Bronchial epithelial cell (primary cell): ENCODE measurements around the gene C10orf90. TPM values are rescaled to one million over a fixed set of nuclear protein-coding genes. Genes with fewer than 3 reads are reported as not detected.

ENCODE experiments used
- DNase-seq: peaks from one replicate; pipeline ENCODE4 v3.0.0-alpha.2; 2010; ENCODE audit warnings: low read depth
- FAIRE-seq: peaks from 2 replicates; lab custom pipeline; 2011; peaks lifted over from hg19 to GRCh38; lab: Jason Lieb, UNC
- H3K27me3 ChIP-seq: 2 replicates; pipeline ENCODE4 v1.5.1; 2011; ENCODE audit warnings: low read length; ENCODE audit not compliant: control insufficient read depth, insufficient read depth
- H3K36me3 ChIP-seq: 2 replicates; pipeline ENCODE4 v1.5.1; 2011; ENCODE audit warnings: low read length; ENCODE audit not compliant: control insufficient read depth, insufficient read depth
- H3K4me3 ChIP-seq: 2 replicates; pipeline ENCODE4 v1.5.1; 2011; ENCODE audit warnings: mild to moderate bottlenecking, low read depth, low read length, control low read depth
- total RNA-seq: library from RNA; depleted of rRNA; stranded (reverse); fragments of >200 nt; gene quantifications from 2 replicates; pipeline ENCODE4 v1.2.1, GENCODE V29; 2014
- TF ChIP-seq, protein P1 (sequence below): IDR thresholded peaks from 2 replicates; pipeline ENCODE4 v1.5.1; 2011; ENCODE audit warnings: mild to moderate bottlenecking, moderate library complexity, low read length, control low read depth, inconsistent platforms; ENCODE audit not compliant: insufficient read depth, severe bottlenecking

The C10orf90 gene
- total RNA-seq, 1 donor from 2014 or later, result not detected

DNA sequence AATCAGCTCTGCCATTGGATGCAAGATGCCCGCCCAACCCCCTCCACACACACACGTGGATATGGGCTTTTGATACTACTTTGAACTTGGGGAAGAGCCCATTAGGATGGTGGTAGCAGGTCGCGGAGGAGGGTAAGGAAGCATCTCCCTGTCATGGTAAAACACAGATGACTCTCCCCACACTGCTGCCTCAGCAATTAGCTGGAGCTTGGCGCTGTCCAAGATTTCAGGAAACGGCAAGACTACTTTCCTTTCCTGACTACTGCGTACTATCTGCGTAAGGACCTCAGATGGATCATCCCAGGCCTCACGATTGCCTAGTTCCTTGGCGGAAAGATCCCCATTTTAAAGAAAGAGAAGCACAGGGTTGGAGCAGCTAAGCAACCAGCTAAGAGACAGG lies 134.3 kb downstream of the C10orf90 start:
- H3K36me3 ChIP-seq, result no peaks in the 10 kb centered on the region
- H3K27me3 ChIP-seq, result no peaks in the 10 kb centered on the region
- FAIRE-seq, result peak; percentile 52
- no peak for DNase-seq
- no peak overlapping the region for H3K4me3 ChIP-seq
- TF ChIP-seq, protein P1, sequence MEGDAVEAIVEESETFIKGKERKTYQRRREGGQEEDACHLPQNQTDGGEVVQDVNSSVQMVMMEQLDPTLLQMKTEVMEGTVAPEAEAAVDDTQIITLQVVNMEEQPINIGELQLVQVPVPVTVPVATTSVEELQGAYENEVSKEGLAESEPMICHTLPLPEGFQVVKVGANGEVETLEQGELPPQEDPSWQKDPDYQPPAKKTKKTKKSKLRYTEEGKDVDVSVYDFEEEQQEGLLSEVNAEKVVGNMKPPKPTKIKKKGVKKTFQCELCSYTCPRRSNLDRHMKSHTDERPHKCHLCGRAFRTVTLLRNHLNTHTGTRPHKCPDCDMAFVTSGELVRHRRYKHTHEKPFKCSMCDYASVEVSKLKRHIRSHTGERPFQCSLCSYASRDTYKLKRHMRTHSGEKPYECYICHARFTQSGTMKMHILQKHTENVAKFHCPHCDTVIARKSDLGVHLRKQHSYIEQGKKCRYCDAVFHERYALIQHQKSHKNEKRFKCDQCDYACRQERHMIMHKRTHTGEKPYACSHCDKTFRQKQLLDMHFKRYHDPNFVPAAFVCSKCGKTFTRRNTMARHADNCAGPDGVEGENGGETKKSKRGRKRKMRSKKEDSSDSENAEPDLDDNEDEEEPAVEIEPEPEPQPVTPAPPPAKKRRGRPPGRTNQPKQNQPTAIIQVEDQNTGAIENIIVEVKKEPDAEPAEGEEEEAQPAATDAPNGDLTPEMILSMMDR, result no peak

DNA sequence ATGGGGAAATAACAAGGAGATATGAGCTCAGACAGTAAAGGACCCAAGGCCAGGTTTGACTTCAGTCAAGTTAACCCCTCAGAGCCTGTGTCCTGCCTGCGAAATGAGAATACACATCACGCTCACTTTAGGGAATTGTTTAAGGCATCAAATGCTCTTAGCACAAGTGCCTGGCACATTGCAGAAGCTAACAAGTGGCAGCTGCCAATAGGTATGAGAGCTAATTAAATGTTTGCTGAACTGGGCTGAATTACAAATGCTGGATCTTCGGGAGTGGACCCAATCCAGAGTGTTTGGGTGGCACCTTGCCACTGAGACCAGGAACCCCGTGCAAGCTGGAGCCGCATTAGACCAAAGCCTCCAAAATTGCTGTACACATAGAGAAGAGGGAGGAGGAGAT lies 136.8 kb downstream of the C10orf90 start:
- DNase-seq (no peak), FAIRE-seq (peak; percentile 52)
- H3K36me3 ChIP-seq, result no peaks in the 10 kb centered on the region
- no peak overlapping the region for H3K4me3 ChIP-seq
- TF ChIP-seq, protein P1, result no peak
- no peaks in the 10 kb centered on the region for H3K27me3 ChIP-seq

DNA sequence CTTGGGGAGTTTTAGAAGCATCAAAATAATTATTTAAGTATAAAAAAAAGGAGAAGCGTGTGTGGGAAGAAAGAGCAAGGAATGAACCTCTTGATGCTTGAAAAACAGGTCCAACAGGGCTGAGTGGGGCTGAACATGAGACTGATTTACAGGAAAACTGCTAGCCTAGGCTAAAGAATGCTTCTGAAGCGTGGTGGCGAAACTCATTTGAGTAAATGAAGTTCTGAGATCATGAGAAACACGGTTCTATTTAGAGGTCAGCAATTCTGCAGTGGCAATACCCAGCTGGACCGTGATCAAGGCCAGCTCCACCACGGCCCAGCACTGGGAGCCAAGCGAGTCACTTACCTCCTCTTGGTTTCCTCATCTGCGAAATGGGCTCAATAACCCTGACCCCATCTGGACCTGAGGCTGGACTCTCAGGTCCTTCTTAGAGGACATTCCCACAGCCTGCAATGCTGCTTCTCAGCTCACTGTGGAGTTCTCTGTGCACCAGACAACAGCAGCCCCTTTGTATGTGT lies 142.1 kb downstream of the C10orf90 start:
- Histone ChIP-seq H3K36me3 (no peaks in the 10 kb centered on the region), H3K27me3 (no peaks in the 10 kb centered on the region), H3K4me3 (no peak overlapping the region)
- DNase-seq (peak; percentile 8), FAIRE-seq (no peak)
- TF ChIP-seq, protein P1, result no peak

DNA sequence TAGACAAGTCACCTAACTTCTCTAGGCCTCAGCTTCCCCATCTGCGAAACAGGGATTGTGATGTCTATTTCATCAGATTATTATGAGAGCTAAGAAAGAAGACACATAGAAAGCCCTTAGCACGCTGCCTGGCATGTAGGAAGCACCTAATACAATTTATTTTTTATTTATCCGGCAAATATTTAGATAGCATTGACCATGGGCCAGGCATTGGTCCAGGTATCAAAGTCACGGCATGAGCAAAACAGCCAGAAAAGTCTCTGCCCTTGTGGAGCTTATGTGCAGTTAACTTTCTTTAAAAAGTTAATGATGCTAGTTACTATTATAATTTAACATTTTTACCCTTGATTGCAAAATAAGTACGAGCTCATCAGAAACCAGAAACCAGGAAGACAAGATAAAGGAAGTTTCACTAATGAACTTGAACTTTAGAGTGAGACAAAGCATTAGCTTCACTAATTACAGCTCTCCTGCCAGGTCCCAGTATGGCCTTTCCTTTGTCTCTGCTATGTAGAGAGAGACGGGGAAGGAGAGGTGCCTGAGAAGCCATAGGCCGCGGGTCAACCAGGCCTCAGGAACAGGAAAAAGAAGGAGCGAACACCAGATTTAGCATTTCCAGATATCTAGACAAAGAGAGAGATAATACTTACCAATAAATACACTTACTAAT lies 142.7 kb downstream of the C10orf90 start:
- FAIRE-seq (no peak), DNase-seq (no peak)
- H3K36me3 ChIP-seq, result no peaks in the 10 kb centered on the region
- TF ChIP-seq, protein P1, result no peak
- no peak overlapping the region for H3K4me3 ChIP-seq
- no peaks in the 10 kb centered on the region for H3K27me3 ChIP-seq

DNA sequence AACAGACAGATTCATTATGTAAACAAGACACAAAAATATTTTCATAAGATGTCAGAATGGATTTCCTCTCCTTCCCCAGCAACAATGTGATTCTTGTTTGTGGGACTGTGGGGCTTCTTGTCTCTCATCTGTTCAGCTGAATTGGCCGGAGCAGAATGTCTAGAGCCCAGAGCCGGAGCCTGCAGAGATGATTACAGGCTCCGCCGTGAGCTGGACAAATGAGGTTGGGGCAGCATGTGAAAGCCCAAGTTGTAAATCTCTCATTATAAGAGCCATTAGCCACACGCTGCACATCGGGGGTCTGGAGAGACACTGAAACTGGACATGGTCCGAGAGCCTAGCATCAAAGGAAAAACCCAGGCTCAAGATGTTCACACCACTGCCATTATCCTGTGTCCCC lies 145.2 kb downstream of the C10orf90 start:
- TF ChIP-seq, protein P1, result no peak
- Histone ChIP-seq H3K4me3 (no peak overlapping the region), H3K36me3 (no peaks in the 10 kb centered on the region), H3K27me3 (no peaks in the 10 kb centered on the region)
- no peak for DNase-seq
- FAIRE-seq, result no peak
